Uterus (tissue), 4 donors: ENCODE data around the gene CDKL5. TPM values are rescaled to one million over a fixed set of nuclear protein-coding genes. Genes with fewer than 3 reads are reported as not detected.

Source experiments
- DNase-seq, 2 donors: peaks; one replicate each; pipeline ENCODE4 v3.0.0-alpha.2; 2019 to 2020
- H3K27ac ChIP-seq, 2 donors: fragments of 200-600 bp; sonication (generic); 1 replicate in 1 of 2; 2 replicates in 1 of 2; pipeline ENCODE4 v1.5.1; 2016 to 2018
- H3K27me3 ChIP-seq, 2 donors: fragments of 200-600 bp; sonication (generic); one replicate each; pipeline ENCODE4 v1.5.1; 2018 to 2019; ENCODE audit warnings: control low read depth in 1 of 2
- H3K36me3 ChIP-seq, 2 donors: fragments of 200-600 bp; sonication (generic); one replicate each; pipeline ENCODE4 v1.5.1; 2019; ENCODE audit warnings: control low read depth in 1 of 2
- H3K4me1 ChIP-seq, 2 donors: fragments of 200-600 bp; sonication (generic); one replicate each; pipeline ENCODE4 v1.5.1; 2018 to 2019; ENCODE audit warnings: control low read depth in 1 of 2
- H3K4me3 ChIP-seq, 2 donors: fragments of 200-600 bp; sonication (generic); 1 replicate in 1 of 2; 2 replicates in 1 of 2; pipeline ENCODE4 v1.5.1; 2018 to 2019; ENCODE audit warnings: mild to moderate bottlenecking in 1 of 2
- H3K9me3 ChIP-seq, 2 donors: fragments of 200-600 bp; sonication (generic); one replicate each; pipeline ENCODE4 v1.5.1; 2019; ENCODE audit warnings: control low read depth in 1 of 2
- POLR2A ChIP-seq, 2 donors: fragments of 450-650 bp; IDR thresholded peaks; one replicate each; pipeline ENCODE4 v1.6.1; 2016; ENCODE audit warnings: antibody characterized with exemption in 2 of 2, mild to moderate bottlenecking in 1 of 2, moderate library complexity in 1 of 2
- intact Hi-C: fragments of 100-400 bp; cut with DNase I; formaldehyde crosslinking; loops from one replicate; pipeline ENCODE4 v1.15.1; 2023; ENCODE audit warnings: low total_unique reads
- total RNA-seq, 4 donors: library from RNA; depleted of rRNA in 3 of 4; stranded (reverse); fragments of >200 nt in 3 of 4; gene quantifications; one replicate each; pipeline versions ENCODE4 v1.1.0 to v1.2.4, GENCODE V29; 2014 to 2023
- TF ChIP-seq, protein P1 (sequence below), 4 experiments: fragments of 200-600 bp in 2 of 4; fragments of 450-650 bp in 2 of 4; sonication (generic) in 2 of 4; IDR thresholded peaks; one replicate each; pipeline ENCODE4 v1.5.1; 2016 to 2019; ENCODE audit warnings: antibody characterized with exemption in 4 of 4, mild to moderate bottlenecking in 2 of 4, moderate library complexity in 1 of 4
- donor health status: DM: yes; HTN: yes; CAD: no.

CDKL5 gene
- total RNA-seq, 4 donors from 2014 or later: 9.7 to 14.5 (median 13.2) TPM

DNA sequence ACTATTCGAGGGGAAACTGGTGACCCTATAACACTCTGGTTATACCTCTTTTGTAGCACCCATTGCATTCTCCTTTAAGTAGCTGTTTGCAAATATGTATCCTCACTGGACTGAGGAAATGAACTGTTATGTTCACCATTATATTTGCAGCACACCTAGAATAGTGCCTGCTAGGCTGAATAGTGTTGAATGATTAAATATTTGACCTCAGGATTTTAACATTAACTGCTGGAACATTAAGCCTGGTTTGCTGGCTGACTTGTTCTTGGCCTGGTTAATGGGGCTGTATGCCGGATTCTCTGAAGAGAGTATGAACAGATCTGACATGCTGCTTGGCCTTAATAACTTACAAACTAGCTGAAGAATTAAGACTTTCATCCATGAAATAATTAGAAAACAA lies 166.4 kb downstream of the CDKL5 start:
- Histone ChIP-seq H3K36me3 (no peaks in the 10 kb centered on the region), H3K4me1 (no peaks in the 10 kb centered on the region), H3K4me3 (no peak overlapping the region), H3K9me3 (no peaks in the 10 kb centered on the region), H3K27me3 (no peaks in the 10 kb centered on the region), H3K27ac (no peak overlapping the region)
- TF ChIP-seq, protein P1, sequence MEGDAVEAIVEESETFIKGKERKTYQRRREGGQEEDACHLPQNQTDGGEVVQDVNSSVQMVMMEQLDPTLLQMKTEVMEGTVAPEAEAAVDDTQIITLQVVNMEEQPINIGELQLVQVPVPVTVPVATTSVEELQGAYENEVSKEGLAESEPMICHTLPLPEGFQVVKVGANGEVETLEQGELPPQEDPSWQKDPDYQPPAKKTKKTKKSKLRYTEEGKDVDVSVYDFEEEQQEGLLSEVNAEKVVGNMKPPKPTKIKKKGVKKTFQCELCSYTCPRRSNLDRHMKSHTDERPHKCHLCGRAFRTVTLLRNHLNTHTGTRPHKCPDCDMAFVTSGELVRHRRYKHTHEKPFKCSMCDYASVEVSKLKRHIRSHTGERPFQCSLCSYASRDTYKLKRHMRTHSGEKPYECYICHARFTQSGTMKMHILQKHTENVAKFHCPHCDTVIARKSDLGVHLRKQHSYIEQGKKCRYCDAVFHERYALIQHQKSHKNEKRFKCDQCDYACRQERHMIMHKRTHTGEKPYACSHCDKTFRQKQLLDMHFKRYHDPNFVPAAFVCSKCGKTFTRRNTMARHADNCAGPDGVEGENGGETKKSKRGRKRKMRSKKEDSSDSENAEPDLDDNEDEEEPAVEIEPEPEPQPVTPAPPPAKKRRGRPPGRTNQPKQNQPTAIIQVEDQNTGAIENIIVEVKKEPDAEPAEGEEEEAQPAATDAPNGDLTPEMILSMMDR (IDR thresholded peaks at IDR 0.05): no peak
- TF ChIP-seq POLR2A (IDR thresholded peaks at IDR 0.05): no peak
- intact Hi-C loops: no loop called here
- no peak for DNase-seq

DNA sequence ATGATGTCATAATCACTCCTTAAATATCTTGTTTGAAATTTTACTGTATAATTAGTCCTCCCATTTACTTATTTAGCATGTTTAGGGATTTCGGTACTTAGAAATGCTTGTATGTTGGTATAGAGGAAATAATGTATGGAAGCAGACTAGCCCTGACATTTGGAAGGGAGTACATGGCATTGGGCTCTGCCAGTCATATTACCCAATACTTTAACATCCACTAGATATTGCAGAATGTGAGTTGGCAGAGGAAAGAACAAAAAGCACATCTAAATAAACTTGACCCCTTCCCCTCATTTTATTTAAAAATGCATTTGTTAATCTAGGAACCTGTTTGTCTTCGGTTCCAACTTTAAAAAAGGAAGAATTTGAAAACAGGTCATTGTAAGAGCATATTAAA lies 168.7 kb downstream of the CDKL5 start:
- Histone ChIP-seq H3K36me3 (no peaks in the 10 kb centered on the region), H3K4me3 (no peak overlapping the region), H3K9me3 (no peaks in the 10 kb centered on the region), H3K27me3 (no peaks in the 10 kb centered on the region), H3K27ac (no peak overlapping the region), H3K4me1 (no peaks in the 10 kb centered on the region)
- intact Hi-C loops: no loop called here
- TF ChIP-seq POLR2A (IDR thresholded peaks at IDR 0.05): no peak
- TF ChIP-seq, protein P1 (IDR thresholded peaks at IDR 0.05): no peak
- DNase-seq: no peak

DNA sequence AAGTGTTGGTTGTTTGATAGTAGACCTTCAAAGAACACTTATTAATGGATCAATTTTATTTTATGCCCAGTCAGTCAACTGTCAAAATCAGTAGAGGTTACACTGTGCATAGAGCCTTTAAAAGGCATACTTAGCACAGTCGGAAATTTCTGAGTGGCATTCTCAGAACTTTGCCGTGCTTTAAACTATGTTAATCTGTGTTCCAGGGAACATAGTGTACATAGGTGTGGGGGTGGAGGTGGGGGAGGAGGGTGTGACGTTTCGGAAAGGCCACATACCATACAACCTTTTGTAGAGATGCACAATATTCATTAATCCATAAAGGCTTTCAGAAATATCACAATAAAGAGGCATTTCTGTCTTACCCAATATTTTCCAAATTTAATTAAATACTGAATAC lies 170.7 kb downstream of the CDKL5 start:
- no peaks in the 10 kb centered on the region for H3K4me1 ChIP-seq
- TF ChIP-seq, protein P1 (IDR thresholded peaks at IDR 0.05): no peak
- no peak for TF ChIP-seq POLR2A (IDR thresholded peaks at IDR 0.05)
- DNase-seq: no peak
- no peaks in the 10 kb centered on the region for H3K9me3 ChIP-seq
- intact Hi-C loops: no loop called here
- no peak overlapping the region for H3K4me3 ChIP-seq
- H3K36me3 ChIP-seq: no peaks in the 10 kb centered on the region
- no peaks in the 10 kb centered on the region for H3K27me3 ChIP-seq
- no peak overlapping the region for H3K27ac ChIP-seq

DNA sequence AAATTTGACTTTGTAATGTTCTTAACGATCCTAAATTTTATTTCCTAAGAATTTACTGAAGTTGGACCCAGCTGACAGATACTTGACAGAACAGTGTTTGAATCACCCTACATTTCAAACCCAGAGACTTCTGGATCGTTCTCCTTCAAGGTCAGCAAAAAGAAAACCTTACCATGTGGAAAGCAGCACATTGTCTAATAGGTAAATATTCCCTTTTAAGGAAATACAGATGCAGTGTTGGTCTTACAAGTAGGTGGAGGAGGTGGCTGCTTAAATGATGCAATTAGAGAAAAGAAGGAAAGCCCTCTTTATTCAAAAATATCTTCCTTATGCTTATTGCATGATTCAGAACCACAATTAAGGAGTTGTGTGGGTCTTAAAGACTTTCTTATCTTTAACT lies 173.0 kb downstream of the CDKL5 start:
- Histone ChIP-seq H3K9me3 (no peaks in the 10 kb centered on the region), H3K27me3 (no peaks in the 10 kb centered on the region), H3K4me3 (no peak overlapping the region), H3K36me3 (no peaks in the 10 kb centered on the region), H3K27ac (no peak overlapping the region), H3K4me1 (no peaks in the 10 kb centered on the region)
- intact Hi-C loops: no loop called here
- no peak for DNase-seq
- TF ChIP-seq POLR2A (IDR thresholded peaks at IDR 0.05): no peak
- TF ChIP-seq, protein P1 (IDR thresholded peaks at IDR 0.05): no peak

DNA sequence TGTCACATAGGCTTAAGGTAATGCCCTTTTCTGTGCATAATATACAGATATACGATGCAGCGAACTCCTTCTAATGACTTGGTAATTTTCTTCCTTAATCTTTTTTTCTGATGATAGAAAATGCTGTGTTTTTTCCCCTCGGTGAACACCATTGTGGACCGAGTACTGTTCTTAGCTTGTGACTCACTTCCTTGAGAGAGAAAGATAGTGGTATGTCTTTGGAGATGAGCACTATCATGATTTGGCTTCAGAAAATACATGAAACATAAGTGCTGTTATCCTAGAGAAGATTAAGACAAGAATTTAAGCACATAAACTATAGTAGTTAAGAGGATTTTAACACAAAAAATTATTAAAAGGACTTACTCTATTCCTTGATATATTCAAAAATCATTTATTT lies 182.6 kb downstream of the CDKL5 start:
- Histone ChIP-seq H3K4me1 (no peaks in the 10 kb centered on the region), H3K4me3 (no peak overlapping the region), H3K36me3 (no peaks in the 10 kb centered on the region), H3K9me3 (no peaks in the 10 kb centered on the region), H3K27ac (no peak overlapping the region), H3K27me3 (no peaks in the 10 kb centered on the region)
- no peak for DNase-seq
- intact Hi-C loops: no loop called here
- TF ChIP-seq, protein P1 (IDR thresholded peaks at IDR 0.05): no peak
